ENCODE measurements around the gene LRP6. TPM values are rescaled to one million over a fixed set of nuclear protein-coding genes. Genes with fewer than 3 reads are reported as not detected.

LRP6 gene
- total and polyA plus RNA-seq, 12 donors = 3.5 to 31.9 (median 17.5) TPM

DNA sequence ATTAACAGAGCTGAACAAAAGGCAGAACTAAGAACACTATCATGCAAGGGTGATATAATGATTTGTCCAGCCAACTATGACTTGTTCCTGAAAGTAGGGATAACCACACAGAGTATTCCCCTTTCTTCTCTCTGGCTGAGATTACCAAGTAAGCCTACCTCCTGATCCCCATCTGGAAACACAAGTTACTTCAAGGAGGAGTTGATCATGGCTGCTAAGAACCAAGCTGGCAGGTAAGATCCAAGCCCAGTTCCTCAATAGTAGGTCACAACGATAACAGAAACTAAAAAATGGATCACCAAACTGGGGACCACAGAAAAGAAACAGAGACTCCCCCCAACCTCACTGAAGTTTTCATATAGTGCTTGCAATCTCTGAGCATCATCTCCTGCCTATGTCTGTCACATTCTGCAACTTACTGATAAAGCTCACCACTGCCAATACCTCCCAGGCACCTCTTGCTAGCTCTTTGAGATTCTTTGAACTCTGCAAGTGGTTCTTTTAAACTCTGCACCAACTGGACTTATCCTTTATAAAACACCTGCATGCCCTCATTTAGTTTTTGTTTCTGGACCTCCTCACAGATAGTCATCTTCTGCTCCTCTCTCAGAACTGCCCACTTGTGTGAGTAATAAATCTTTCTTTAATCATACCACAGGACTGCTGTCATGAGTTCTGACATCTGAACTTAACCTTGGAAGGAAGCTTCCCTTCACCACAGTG, 76.6 kb downstream of the LRP6 start:
- H3K27me3 ChIP-seq = no peaks in the 10 kb centered on the region
- intact Hi-C loops (cut with DNase I) = no loop called here
- H3K4me3 ChIP-seq = no peak overlapping the region
- H3K9me3 ChIP-seq (replicated peaks in 1 of 3) = no peaks in the 10 kb centered on the region
- H3K27ac ChIP-seq = no peak overlapping the region
- no peak for TF ChIP-seq CTCF (IDR thresholded peaks at IDR 0.05)
- no peak for TF ChIP-seq POLR2A (IDR thresholded peaks at IDR 0.05)
- no peaks in the 10 kb centered on the region for H3K4me1 ChIP-seq (replicated peaks in 1 of 2)
- no peak for DNase-seq
- H3K36me3 ChIP-seq (replicated peaks in 1 of 2) = no peaks in the 10 kb centered on the region
- WGBS, 4 donors = 83 to 95% (median 91%) methylated on average over 1 of the region's 1 CpG

GRCh38 chr12:12185414-12185813, 81.4 kb downstream of the LRP6 start:
- DNase-seq = no peak
- no peaks in the 10 kb centered on the region for H3K9me3 ChIP-seq (replicated peaks in 1 of 3)
- no peak overlapping the region for H3K27ac ChIP-seq
- intact Hi-C loops (cut with DNase I) = no loop called here
- H3K36me3 ChIP-seq (replicated peaks in 1 of 2) = no peaks in the 10 kb centered on the region
- WGBS, 4 donors = 90 to 94% (median 93%) methylated on average over 2 of the region's 2 CpGs
- no peaks in the 10 kb centered on the region for H3K27me3 ChIP-seq
- peaks cover 0 to 13% of the 10 kb centered on the region in 2 donors for H3K4me1 ChIP-seq (replicated peaks in 1 of 2)
- H3K4me3 ChIP-seq = no peak overlapping the region
- TF ChIP-seq POLR2A (IDR thresholded peaks at IDR 0.05) = no peak
- no peak for TF ChIP-seq CTCF (IDR thresholded peaks at IDR 0.05)

GRCh38 chr12:12182703-12183365, 84.0 kb downstream of the LRP6 start:
- WGBS, 4 donors = 83 to 98% (median 87%) methylated on average over 1 of the region's 1 CpG
- Histone ChIP-seq H3K27ac (no peak overlapping the region), H3K4me1 (replicated peaks in 1 of 2) (peaks cover 6 to 13% of the 10 kb centered on the region in 2 donors), H3K9me3 (replicated peaks in 1 of 3) (no peaks in the 10 kb centered on the region), H3K27me3 (no peaks in the 10 kb centered on the region), H3K36me3 (replicated peaks in 1 of 2) (no peaks in the 10 kb centered on the region), H3K4me3 (no peak overlapping the region)
- DNase-seq = no peak
- TF ChIP-seq CTCF (IDR thresholded peaks at IDR 0.05) (no peak), POLR2A (IDR thresholded peaks at IDR 0.05) (no peak)
- intact Hi-C loops (cut with DNase I) = no loop called here

- no peak overlapping the region for H3K4me3 ChIP-seq
- 94 to 100% (median 95%) methylated on average over 1 of the region's 1 CpG for WGBS, 4 donors
- H3K27me3 ChIP-seq = no peaks in the 10 kb centered on the region
- no peak overlapping the region for H3K27ac ChIP-seq
- intact Hi-C loops (cut with DNase I) = no loop called here
- H3K36me3 ChIP-seq (replicated peaks in 1 of 2) = no peaks in the 10 kb centered on the region
- DNase-seq = no peak
- no peak for TF ChIP-seq POLR2A (IDR thresholded peaks at IDR 0.05)
- no peak for TF ChIP-seq CTCF (IDR thresholded peaks at IDR 0.05)
- no peaks in the 10 kb centered on the region for H3K9me3 ChIP-seq (replicated peaks in 1 of 3)
- peaks cover 6 to 13% of the 10 kb centered on the region in 2 donors for H3K4me1 ChIP-seq (replicated peaks in 1 of 2)
Measured at GRCh38 chr12:12181511-12181910, 85.3 kb downstream of the LRP6 start.

Data from adrenal gland (tissue), 12 donors.